Lower lobe of right lung (tissue), 2 donors: Measurements from ENCODE around the gene AKT2. TPM values are rescaled to one million over a fixed set of nuclear protein-coding genes. Genes with fewer than 3 reads are reported as not detected.
A peak's percentile ranks its signal among the peaks of the same experiment; 100 is the strongest.
"Not testable (repeated sequence)": the region's sequence is repeated elsewhere in the genome, so short reads cannot be mapped to it uniquely, and the experiment has no call there.

Experiments used
- ATAC-seq, 2 donors: fragments of 200-7000 bp; cut with Tn5 transposase; one replicate each; pipeline ENCODE4 v1.9.1; 2020 to 2022; ENCODE audit warnings: mild to moderate bottlenecking in 2 of 2, moderate library complexity in 2 of 2
- DNase-seq: peaks from one replicate; pipeline ENCODE4 v3.0.0-alpha.2; 2020
- H3K27ac ChIP-seq: fragments of 200-600 bp; one replicate; pipeline ENCODE4 v1.8.0; 2022
- H3K27me3 ChIP-seq: fragments of 200-600 bp; one replicate; pipeline ENCODE4 v1.8.0; 2022; ENCODE audit warnings: low read depth
- H3K36me3 ChIP-seq: fragments of 200-600 bp; one replicate; pipeline ENCODE4 v1.8.0; 2022; ENCODE audit warnings: mild to moderate bottlenecking
- H3K4me1 ChIP-seq: fragments of 200-600 bp; one replicate; pipeline ENCODE4 v1.8.0; 2022
- H3K4me3 ChIP-seq: fragments of 200-600 bp; one replicate; pipeline ENCODE4 v1.8.0; 2022; ENCODE audit warnings: mild to moderate bottlenecking
- H3K9me3 ChIP-seq: fragments of 200-600 bp; one replicate; pipeline ENCODE4 v1.8.0; 2022
- CTCF ChIP-seq: fragments of 200-600 bp; IDR thresholded peaks from one replicate; pipeline ENCODE4 v1.8.0; 2022; ENCODE audit warnings: antibody characterized with exemption, mild to moderate bottlenecking
- intact Hi-C: fragments of 100-400 bp; cut with DNase I; formaldehyde crosslinking; loops from one replicate; pipeline ENCODE4 v1.11.0; 2022
- total RNA-seq: library from RNA; stranded (reverse); fragmentation: NEBNext Ultra II Directional; extraction: Animal tissue kit (Norgen Biotek cat#: 25700); gene quantifications from one replicate; pipeline ENCODE4 v1.2.1, GENCODE V29; 2021
- donor health status: DM: no; HTN: yes; CAD: no; lungs with severe emphysema.

The AKT2 gene
- total RNA-seq, 1 donor from 2014 or later = 102 TPM

DNA sequence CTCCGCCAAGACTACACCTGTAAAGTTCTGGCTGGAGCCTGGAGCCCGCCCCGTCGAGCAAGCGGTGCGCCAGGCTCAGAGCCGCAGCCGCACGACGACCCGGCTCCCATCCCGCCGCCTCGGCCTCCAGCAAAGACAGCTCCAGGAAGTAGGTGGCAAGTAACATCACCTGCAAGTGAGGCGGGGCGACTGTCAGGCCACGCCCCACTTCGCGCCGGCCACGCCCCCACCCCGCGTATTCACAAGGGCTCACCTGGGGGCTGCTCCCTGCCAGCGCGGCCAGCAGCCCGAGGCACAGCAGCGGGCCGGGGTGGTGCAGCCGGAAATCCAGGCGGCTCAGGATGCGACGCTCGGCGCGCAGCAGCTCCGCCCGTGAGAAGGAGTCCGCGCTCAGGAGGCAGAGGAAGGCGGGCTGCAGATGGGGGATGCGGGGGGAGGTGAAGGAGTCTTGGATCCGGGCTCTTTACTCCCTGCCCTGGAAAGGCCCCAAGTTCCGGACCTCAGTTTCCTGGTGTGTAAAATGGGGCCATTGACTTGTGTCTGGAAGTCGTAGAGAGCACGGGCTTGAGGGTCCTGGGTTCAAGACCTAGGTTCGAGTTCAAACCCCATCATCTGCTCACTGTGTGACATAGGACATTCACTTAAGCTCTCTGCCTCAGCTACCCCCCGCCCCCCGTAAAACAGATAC is 61.9 kb downstream of the AKT2 start:
- H3K27ac ChIP-seq = no peak overlapping the region
- intact Hi-C loops = no loop called here
- ATAC-seq (peak in 1 of 2 donors; percentile 9), DNase-seq (no peak)
- peaks cover 48% of the 10 kb centered on the region for H3K27me3 ChIP-seq
- no peaks in the 10 kb centered on the region for H3K36me3 ChIP-seq
- TF ChIP-seq CTCF = no peak
- H3K4me3 ChIP-seq = no peak overlapping the region
- no peaks in the 10 kb centered on the region for H3K9me3 ChIP-seq
- H3K4me1 ChIP-seq = peaks cover 26% of the 10 kb centered on the region

- ATAC-seq = peak; percentile 84 to 86
- Histone ChIP-seq H3K4me1 (peaks cover 30% of the 10 kb centered on the region), H3K9me3 (no peaks in the 10 kb centered on the region), H3K4me3 (no peak overlapping the region), H3K36me3 (no peaks in the 10 kb centered on the region), H3K27ac (no peak overlapping the region), H3K27me3 (peaks cover 61% of the 10 kb centered on the region)
- TF ChIP-seq CTCF = peak; percentile 84
- intact Hi-C loops = no loop called here
- DNase-seq = peak; percentile 71
Measured at GRCh38 chr19:40221858-40222619, 63.1 kb downstream of the AKT2 start.

DNA sequence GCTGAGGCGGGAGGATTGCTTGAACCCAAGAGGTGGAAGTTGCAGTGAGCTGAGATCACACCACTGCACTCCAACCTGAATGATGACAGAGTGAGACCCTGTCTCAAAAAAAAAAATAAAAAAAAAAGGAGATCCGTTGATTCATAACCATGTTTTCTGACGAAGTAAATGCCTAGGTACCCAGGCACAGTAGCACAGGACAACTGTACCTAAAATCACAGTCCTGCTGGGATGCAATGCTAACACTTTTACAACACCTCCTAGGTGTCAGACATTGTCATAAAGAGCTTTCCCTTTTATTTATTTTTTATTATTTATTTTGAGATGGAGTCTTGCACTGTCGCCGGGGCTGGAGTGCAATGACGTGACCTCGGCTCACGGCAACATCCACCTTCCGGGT is 64.5 kb downstream of the AKT2 start:
- Histone ChIP-seq H3K27me3 (peaks cover 63% of the 10 kb centered on the region), H3K9me3 (no peaks in the 10 kb centered on the region), H3K4me1 (peaks cover 24% of the 10 kb centered on the region), H3K36me3 (no peaks in the 10 kb centered on the region), H3K4me3 (no peak overlapping the region), H3K27ac (no peak overlapping the region)
- intact Hi-C loops = no loop called here
- no peak for DNase-seq
- TF ChIP-seq CTCF = no peak
- ATAC-seq = no peak

DNA sequence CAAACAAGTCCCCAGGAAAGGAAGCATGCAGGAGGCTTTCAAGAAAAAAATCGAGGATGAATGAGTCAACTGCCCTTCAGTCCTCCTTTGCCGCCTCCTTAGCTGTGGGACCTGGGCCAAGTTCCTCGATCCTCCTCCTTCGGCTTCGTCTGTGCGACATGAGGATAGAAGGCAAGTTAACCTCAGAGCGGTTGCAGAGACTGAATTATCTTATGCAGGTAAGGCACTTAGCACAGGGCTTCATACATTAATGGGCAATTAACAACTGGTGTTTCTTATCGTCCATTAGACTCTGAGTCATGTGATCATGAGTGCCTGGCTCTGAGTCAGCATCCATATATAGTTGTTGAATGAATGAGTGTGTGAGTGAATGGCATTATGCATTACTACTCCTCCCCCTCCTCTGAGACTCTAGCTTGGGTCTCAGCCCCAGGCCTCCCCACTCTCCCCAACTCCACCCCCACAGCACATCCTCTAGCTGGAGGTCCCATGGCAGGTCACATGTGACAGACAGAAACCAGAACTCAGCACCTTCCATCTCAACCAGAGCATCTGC is 65.3 kb downstream of the AKT2 start:
- no peak for DNase-seq
- Histone ChIP-seq H3K27ac (no peak overlapping the region), H3K4me3 (no peak overlapping the region), H3K4me1 (peaks cover 21% of the 10 kb centered on the region), H3K27me3 (peaks cover 54% of the 10 kb centered on the region), H3K36me3 (no peaks in the 10 kb centered on the region), H3K9me3 (no peaks in the 10 kb centered on the region)
- intact Hi-C loops = no loop called here
- no peak for ATAC-seq
- no peak for TF ChIP-seq CTCF

- H3K4me3 ChIP-seq, H3K36me3 ChIP-seq, ATAC-seq, H3K9me3 ChIP-seq, H3K27ac ChIP-seq, intact Hi-C loops, DNase-seq: not testable (repeated sequence)
- peaks cover 46% of the 10 kb centered on the region for H3K27me3 ChIP-seq
- peaks cover 21% of the 10 kb centered on the region for H3K4me1 ChIP-seq
Measured at GRCh38 chr19:40219029-40219428, 66.1 kb downstream of the AKT2 start.
